Measurements from ENCODE around the gene SPIRE1.

SPIRE1 gene

GRCh38 chr18:12451428-12451827, 206.5 kb downstream of the SPIRE1 start:
- Histone ChIP-seq H3K4me3 (no peak overlapping the region), H3K36me3 (peaks cover 35 to 77% (median 75%) of the 10 kb centered on the region in 3 donors), H3K27ac (no peak overlapping the region), H3K27me3 (no peaks in the 10 kb centered on the region), H3K4me1 (no peaks in the 10 kb centered on the region), H3K9me3 (no peaks in the 10 kb centered on the region)
- TF ChIP-seq CTCF (IDR thresholded peaks at IDR 0.05): no peak
- DNase-seq: no peak
- intact Hi-C loops (cut with DNase I; ENCODE audit: low total_unique reads): no loop called here

- Histone ChIP-seq H3K9me3 (peaks cover 0 to 14% (median 7%) of the 10 kb centered on the region in 3 donors), H3K27ac (no peak overlapping the region), H3K27me3 (no peaks in the 10 kb centered on the region), H3K36me3 (peaks cover 56 to 83% (median 79%) of the 10 kb centered on the region in 3 donors), H3K4me1 (no peaks in the 10 kb centered on the region), H3K4me3 (no peak overlapping the region)
- DNase-seq: peak; percentile 34 to 62
- intact Hi-C loops (cut with DNase I; ENCODE audit: low total_unique reads): no loop called here
- no peak for TF ChIP-seq CTCF (IDR thresholded peaks at IDR 0.05)
Measured at GRCh38 chr18:12449051-12449785, 208.7 kb downstream of the SPIRE1 start.

GRCh38 chr18:12445554-12445953, 212.4 kb downstream of the SPIRE1 start:
- Histone ChIP-seq H3K9me3 (peaks cover 2 to 20% (median 7%) of the 10 kb centered on the region in 3 donors), H3K4me1 (no peaks in the 10 kb centered on the region), H3K27me3 (no peaks in the 10 kb centered on the region), H3K4me3 (no peak overlapping the region), H3K36me3 (peaks cover 56 to 69% (median 63%) of the 10 kb centered on the region in 3 donors), H3K27ac (no peak overlapping the region)
- intact Hi-C loops (cut with DNase I; ENCODE audit: low total_unique reads): no loop called here
- no peak for TF ChIP-seq CTCF (IDR thresholded peaks at IDR 0.05)
- no peak for DNase-seq

GRCh38 chr18:12443551-12443950, 214.4 kb downstream of the SPIRE1 start:
- no peaks in the 10 kb centered on the region for H3K4me1 ChIP-seq
- intact Hi-C loops (cut with DNase I; ENCODE audit: low total_unique reads): no loop called here
- no peak for TF ChIP-seq CTCF (IDR thresholded peaks at IDR 0.05)
- no peak overlapping the region for H3K4me3 ChIP-seq
- no peak for DNase-seq
- H3K36me3 ChIP-seq: peaks cover 47 to 56% (median 53%) of the 10 kb centered on the region in 3 donors
- peaks cover 2 to 20% (median 7%) of the 10 kb centered on the region in 3 donors for H3K9me3 ChIP-seq
- no peak overlapping the region for H3K27ac ChIP-seq
- H3K27me3 ChIP-seq: no peaks in the 10 kb centered on the region

- H3K4me1 ChIP-seq: no peaks in the 10 kb centered on the region
- no peak for TF ChIP-seq CTCF (IDR thresholded peaks at IDR 0.05)
- no peaks in the 10 kb centered on the region for H3K27me3 ChIP-seq
- intact Hi-C loops (cut with DNase I; ENCODE audit: low total_unique reads): no loop called here
- H3K36me3 ChIP-seq: peaks cover 48 to 56% (median 54%) of the 10 kb centered on the region in 3 donors
- peaks cover 2 to 20% (median 7%) of the 10 kb centered on the region in 3 donors for H3K9me3 ChIP-seq
- H3K27ac ChIP-seq: no peak overlapping the region
- no peak overlapping the region for H3K4me3 ChIP-seq
- no peak for DNase-seq
Measured at GRCh38 chr18:12442946-12443345, 215.0 kb downstream of the SPIRE1 start.

Measured in tibial artery (tissue), 4 donors.